ENCODE measurements around the gene NKX6-2.

The NKX6-2 gene

GRCh38 chr10:132813560-132814468 is 27.9 kb upstream of the NKX6-2 start:
- no peak for DNase-seq
- Histone ChIP-seq H3K27ac (no peak overlapping the region), H3K4me3 (ENCODE audit: low read depth, low read length) (no peak overlapping the region), H3K36me3 (replicated peaks) (no peaks in the 10 kb centered on the region), H3K27me3 (replicated peaks) (no peaks in the 10 kb centered on the region)
- no peak for TF ChIP-seq CTCF (IDR thresholded peaks at IDR 0.05; ENCODE audit: low read depth, low read length, missing control alignments)
- in situ Hi-C loops (cut with HindIII; ENCODE audit: low pct_ligation_motif_present, low sequenced_read_pairs), result no loop called here

GRCh38 chr10:132813001-132813401 is 27.1 kb upstream of the NKX6-2 start:
- no peak for DNase-seq
- in situ Hi-C loops (cut with HindIII; ENCODE audit: low pct_ligation_motif_present, low sequenced_read_pairs), result no loop called here

GRCh38 chr10:132812520-132812919 is 26.6 kb upstream of the NKX6-2 start:
- no peak for TF ChIP-seq CTCF (IDR thresholded peaks at IDR 0.05; ENCODE audit: low read depth, low read length, missing control alignments)
- no peak for DNase-seq
- Histone ChIP-seq H3K27me3 (replicated peaks) (no peaks in the 10 kb centered on the region), H3K36me3 (replicated peaks) (no peaks in the 10 kb centered on the region), H3K27ac (no peak overlapping the region), H3K4me3 (ENCODE audit: low read depth, low read length) (no peak overlapping the region)
- in situ Hi-C loops (cut with HindIII; ENCODE audit: low pct_ligation_motif_present, low sequenced_read_pairs), result no loop called here

More at GRCh38 chr10:132813001-132813401, 27.1 kb upstream of the NKX6-2 start:
- Histone ChIP-seq H3K36me3 (replicated peaks) (no peaks in the 10 kb centered on the region), H3K4me3 (ENCODE audit: low read depth, low read length) (no peak overlapping the region), H3K27ac (no peak overlapping the region), H3K27me3 (replicated peaks) (no peaks in the 10 kb centered on the region)
- TF ChIP-seq CTCF (IDR thresholded peaks at IDR 0.05; ENCODE audit: low read depth, low read length, missing control alignments), result no peak

GRCh38 chr10:132811891-132812481 is 26.0 kb upstream of the NKX6-2 start:
- H3K27me3 ChIP-seq (replicated peaks), result no peaks in the 10 kb centered on the region
- H3K36me3 ChIP-seq (replicated peaks), result no peaks in the 10 kb centered on the region
- DNase-seq, result no peak

More at GRCh38 chr10:132811891-132812481, 26.0 kb upstream of the NKX6-2 start:
- no peak overlapping the region for H3K4me3 ChIP-seq (ENCODE audit: low read depth, low read length)
- no peak for TF ChIP-seq CTCF (IDR thresholded peaks at IDR 0.05; ENCODE audit: low read depth, low read length, missing control alignments)
- H3K27ac ChIP-seq, result no peak overlapping the region
- in situ Hi-C loops (cut with HindIII; ENCODE audit: low pct_ligation_motif_present, low sequenced_read_pairs), result no loop called here

Measured in brain microvascular endothelial cell (primary cell).